Psoas muscle (tissue), 8 donors: ENCODE results near the gene SOX8. TPM values are rescaled to one million over a fixed set of nuclear protein-coding genes. Genes with fewer than 3 reads are reported as not detected.

Experiments
- ATAC-seq, 4 donors: fragments of 200-7000 bp; cut with Tn5 transposase; one replicate each; pipeline ENCODE4 v1.9.1; 2020; ENCODE audit warnings: moderate library complexity in 3 of 4, mild to moderate bottlenecking in 2 of 4
- DNase-seq, 2 donors: peaks; one replicate each; pipeline ENCODE4 v3.0.0-alpha.2; 2020
- H3K27ac ChIP-seq: fragments of 200-600 bp; one replicate; pipeline ENCODE4 v1.8.0; 2022
- H3K27me3 ChIP-seq, 3 donors: fragments of 200-600 bp in 1 of 3; one replicate each; pipeline versions ENCODE4 v1.6.1 to v1.8.0; 2013 to 2022; ENCODE audit warnings: low read length in 2 of 3, mild to moderate bottlenecking in 2 of 3, moderate library complexity in 1 of 3; ENCODE audit not compliant: insufficient read depth in 3 of 3
- H3K36me3 ChIP-seq, 2 donors: fragments of 200-600 bp in 1 of 2; one replicate each; pipeline versions ENCODE4 v1.6.1 to v1.8.0; 2013 to 2022; ENCODE audit warnings: low read depth in 1 of 2, mild to moderate bottlenecking in 1 of 2, moderate library complexity in 1 of 2; ENCODE audit not compliant: insufficient read depth in 1 of 2
- H3K4me1 ChIP-seq: fragments of 200-600 bp; one replicate; pipeline ENCODE4 v1.8.0; 2022
- H3K4me3 ChIP-seq: fragments of 200-600 bp; one replicate; pipeline ENCODE4 v1.8.0; 2022; ENCODE audit warnings: mild to moderate bottlenecking
- H3K9me3 ChIP-seq: fragments of 200-600 bp; one replicate; pipeline ENCODE4 v1.8.0; 2022
- CTCF ChIP-seq: fragments of 200-600 bp; IDR thresholded peaks from one replicate; pipeline ENCODE4 v1.8.0; 2022; ENCODE audit warnings: antibody characterized with exemption
- WGBS, 3 donors: extraction: QIAGEN DNeasy Blood & Tissue Kit; methylation state at CpG; one replicate each; pipeline versions ENCODE4 v1.1.6 to v1.1.7; 2013; 5-methylcytosine and 5-hydroxymethylcytosine counted together
- intact Hi-C, 2 donors: fragments of 100-400 bp; cut with DNase I; formaldehyde crosslinking; loops; one replicate each; pipeline versions ENCODE4 v1.11.0 to v1.14.2; 2022
- polyA plus RNA-seq, 3 donors: library from polyadenylated mRNA; stranded (reverse); fragments of 200-250 nt; gene quantifications; one replicate each; pipeline ENCODE4 v1.2.3, GENCODE V29; 2013
- total RNA-seq, 4 donors: library from RNA; stranded (reverse); fragmentation: NEBNext Ultra II Directional in 2 of 4; extraction: Animal tissue kit (Norgen Biotek cat#: 25700) in 2 of 4; gene quantifications; one replicate each; pipeline versions ENCODE4 v1.2.1 to v1.2.4, GENCODE V29; 2021 to 2023
- donor health status: healthy with polysubstance abuse.
- donor health status: DM: no; HTN: no; CAD: no; lungs with moderate emphysema.
- donor health status: Bipolar disorder and iron deficiency.
- donor health status: healthy.
- donor health status: DM: yes; HTN: yes; CAD: no.
- donor health status: DM: no; HTN: no; CAD: no.
- donor health status: DM: no; HTN: no; CAD: no.
- donor health status: DM: yes; HTN: yes; CAD: no.

Gene SOX8
- total and polyA plus RNA-seq, 7 donors: 0.45 to 5.0 (median 0.74) TPM

- intact Hi-C loops: no loop called here
- DNase-seq (no peak), ATAC-seq (no peak)
- Histone ChIP-seq H3K36me3 (no peaks in the 10 kb centered on the region), H3K27ac (no peak overlapping the region), H3K4me3 (no peak overlapping the region), H3K27me3 (peaks cover 0 to 71% (median 27%) of the 10 kb centered on the region in 3 donors), H3K9me3 (no peaks in the 10 kb centered on the region), H3K4me1 (no peaks in the 10 kb centered on the region)
- no peak for TF ChIP-seq CTCF
- WGBS, 3 donors: 75 to 79% (median 77%) methylated on average over 9 to 11 of the region's 11 CpGs
These were observed 7.8 kb downstream of the SOX8 start for GRCh38 chr16:989354-989814.

- Histone ChIP-seq H3K4me1 (no peaks in the 10 kb centered on the region), H3K27ac (no peak overlapping the region), H3K27me3 (peaks cover 0 to 72% (median 29%) of the 10 kb centered on the region in 3 donors), H3K4me3 (peak overlapping the region; percentile 11), H3K9me3 (no peaks in the 10 kb centered on the region), H3K36me3 (no peaks in the 10 kb centered on the region)
- ATAC-seq (no peak), DNase-seq (no peak)
- TF ChIP-seq CTCF: no peak
- intact Hi-C loops: no loop called here
- 35 to 40% (median 36%) methylated on average over 41 of the region's 41 CpGs for WGBS, 3 donors
These were observed 9.1 kb downstream of the SOX8 start for GRCh38 chr16:990516-991291.

GRCh38 chr16:991345-991744 is 9.8 kb downstream of the SOX8 start:
- Histone ChIP-seq H3K9me3 (no peaks in the 10 kb centered on the region), H3K27ac (no peak overlapping the region), H3K4me3 (no peak overlapping the region), H3K36me3 (no peaks in the 10 kb centered on the region), H3K27me3 (peaks cover 0 to 70% (median 29%) of the 10 kb centered on the region in 3 donors), H3K4me1 (no peaks in the 10 kb centered on the region)
- WGBS, 3 donors: 46 to 62% (median 53%) methylated on average over 6 to 11 of the region's 11 CpGs
- no peak for TF ChIP-seq CTCF
- ATAC-seq (no peak), DNase-seq (no peak)
- intact Hi-C loops: no loop called here

GRCh38 chr16:991773-992172 is 10.2 kb downstream of the SOX8 start:
- Histone ChIP-seq H3K27me3 (peaks cover 0 to 70% (median 29%) of the 10 kb centered on the region in 3 donors), H3K4me1 (no peaks in the 10 kb centered on the region), H3K36me3 (no peaks in the 10 kb centered on the region), H3K4me3 (no peak overlapping the region), H3K9me3 (no peaks in the 10 kb centered on the region), H3K27ac (no peak overlapping the region)
- DNase-seq (no peak), ATAC-seq (no peak)
- no peak for TF ChIP-seq CTCF
- WGBS, 3 donors: 58 to 73% (median 59%) methylated on average over 9 of the region's 9 CpGs
- intact Hi-C loops: no loop called here
